ENCODE data around the gene FAF2.
A peak's percentile ranks its signal among the peaks of the same experiment; 100 is the strongest.

Gene FAF2

DNA sequence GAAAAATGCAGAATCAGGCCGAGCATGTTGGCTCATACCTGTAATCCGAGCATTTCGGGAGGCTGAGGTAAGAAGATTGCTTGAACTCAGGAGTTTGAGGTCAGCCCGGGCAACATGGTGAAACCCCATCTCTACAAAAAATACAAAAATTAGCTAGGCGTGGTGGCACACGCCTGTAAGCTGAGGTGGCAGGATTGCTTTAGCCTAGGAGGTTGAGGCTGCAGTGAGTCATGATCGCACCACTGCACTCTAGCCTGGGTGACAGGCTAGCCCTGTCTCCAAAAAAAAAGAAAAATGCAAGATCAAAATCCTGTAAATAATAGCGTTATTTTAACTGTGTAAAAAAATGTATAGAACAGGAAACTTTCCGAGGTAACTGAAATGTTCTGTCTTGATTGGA is 49.7 kb downstream of the FAF2 start:
- H3K4me1 ChIP-seq (ENCODE audit: insufficient read depth, poor library complexity, severe bottlenecking) = peaks cover 26% of the 10 kb centered on the region
- TF ChIP-seq, protein P1, sequence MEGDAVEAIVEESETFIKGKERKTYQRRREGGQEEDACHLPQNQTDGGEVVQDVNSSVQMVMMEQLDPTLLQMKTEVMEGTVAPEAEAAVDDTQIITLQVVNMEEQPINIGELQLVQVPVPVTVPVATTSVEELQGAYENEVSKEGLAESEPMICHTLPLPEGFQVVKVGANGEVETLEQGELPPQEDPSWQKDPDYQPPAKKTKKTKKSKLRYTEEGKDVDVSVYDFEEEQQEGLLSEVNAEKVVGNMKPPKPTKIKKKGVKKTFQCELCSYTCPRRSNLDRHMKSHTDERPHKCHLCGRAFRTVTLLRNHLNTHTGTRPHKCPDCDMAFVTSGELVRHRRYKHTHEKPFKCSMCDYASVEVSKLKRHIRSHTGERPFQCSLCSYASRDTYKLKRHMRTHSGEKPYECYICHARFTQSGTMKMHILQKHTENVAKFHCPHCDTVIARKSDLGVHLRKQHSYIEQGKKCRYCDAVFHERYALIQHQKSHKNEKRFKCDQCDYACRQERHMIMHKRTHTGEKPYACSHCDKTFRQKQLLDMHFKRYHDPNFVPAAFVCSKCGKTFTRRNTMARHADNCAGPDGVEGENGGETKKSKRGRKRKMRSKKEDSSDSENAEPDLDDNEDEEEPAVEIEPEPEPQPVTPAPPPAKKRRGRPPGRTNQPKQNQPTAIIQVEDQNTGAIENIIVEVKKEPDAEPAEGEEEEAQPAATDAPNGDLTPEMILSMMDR (IDR thresholded peaks at IDR 0.05; ENCODE audit: poor library complexity, severe bottlenecking) = no peak
- H3K4me3 ChIP-seq (ENCODE audit: severe bottlenecking) = no peak overlapping the region
- ATAC-seq (ENCODE audit: low read depth) = peak; percentile 96
- H3K27ac ChIP-seq (ENCODE audit: poor library complexity, severe bottlenecking) = peak overlapping the region; percentile 64
- DNase-seq (ENCODE audit: low spot score) = peak; percentile 89
- H3K9me3 ChIP-seq (ENCODE audit: severe bottlenecking) = no peaks in the 10 kb centered on the region
- no peaks in the 10 kb centered on the region for H3K27me3 ChIP-seq (ENCODE audit: insufficient read depth, poor library complexity, severe bottlenecking)
- peaks cover 96% of the 10 kb centered on the region for H3K36me3 ChIP-seq (ENCODE audit: low read depth)

DNA sequence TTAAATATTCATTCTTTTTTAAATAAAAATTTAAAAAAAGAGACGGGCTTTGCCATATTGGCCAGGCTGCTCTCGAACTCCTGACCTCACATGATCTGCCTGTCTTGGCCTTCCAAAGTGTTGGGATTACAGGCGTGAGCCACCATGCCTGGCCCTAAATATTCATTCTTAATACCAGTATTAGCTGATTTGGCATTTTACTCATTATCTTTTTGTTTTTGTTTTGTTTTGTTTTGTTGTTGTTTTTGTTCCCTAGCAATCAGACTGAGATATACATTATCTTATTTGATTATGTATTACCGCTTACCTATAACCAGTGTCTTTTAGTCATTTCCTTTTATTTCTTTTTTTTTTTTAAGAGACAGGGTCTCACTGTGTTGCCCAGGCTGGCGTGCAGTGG is 51.1 kb downstream of the FAF2 start:
- TF ChIP-seq, protein P1 (IDR thresholded peaks at IDR 0.05; ENCODE audit: poor library complexity, severe bottlenecking) = no peak
- Histone ChIP-seq H3K4me3 (ENCODE audit: severe bottlenecking) (no peak overlapping the region), H3K27me3 (ENCODE audit: insufficient read depth, poor library complexity, severe bottlenecking) (no peaks in the 10 kb centered on the region), H3K9me3 (ENCODE audit: severe bottlenecking) (no peaks in the 10 kb centered on the region), H3K4me1 (ENCODE audit: insufficient read depth, poor library complexity, severe bottlenecking) (peaks cover 23% of the 10 kb centered on the region), H3K36me3 (ENCODE audit: low read depth) (peaks cover 96% of the 10 kb centered on the region), H3K27ac (ENCODE audit: poor library complexity, severe bottlenecking) (peak overlapping the region; percentile 64)
- ATAC-seq (ENCODE audit: low read depth) = no peak
- no peak for DNase-seq (ENCODE audit: low spot score)

DNA sequence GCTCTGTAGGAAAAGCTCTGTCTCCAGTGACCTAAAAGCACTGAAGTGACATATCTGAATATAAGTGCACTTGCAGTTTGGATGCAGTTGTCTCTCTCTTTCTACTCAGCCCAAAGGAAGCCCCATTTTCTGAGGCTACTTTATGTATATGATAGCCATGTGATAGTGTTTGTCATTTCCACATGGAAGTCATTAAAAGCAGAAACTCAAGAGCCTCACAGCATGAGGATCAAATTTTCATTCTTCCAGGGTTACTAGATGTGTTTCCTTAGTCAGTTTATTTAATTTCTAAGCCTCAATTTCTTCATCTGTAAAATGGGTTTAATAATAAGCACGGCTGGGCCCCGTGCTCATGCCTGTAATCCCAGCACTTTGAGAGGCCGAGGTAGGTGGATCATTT is 52.3 kb downstream of the FAF2 start:
- Histone ChIP-seq H3K27me3 (ENCODE audit: insufficient read depth, poor library complexity, severe bottlenecking) (no peaks in the 10 kb centered on the region), H3K9me3 (ENCODE audit: severe bottlenecking) (no peaks in the 10 kb centered on the region), H3K4me1 (ENCODE audit: insufficient read depth, poor library complexity, severe bottlenecking) (peaks cover 23% of the 10 kb centered on the region), H3K27ac (ENCODE audit: poor library complexity, severe bottlenecking) (peak overlapping the region; percentile 23), H3K4me3 (ENCODE audit: severe bottlenecking) (no peak overlapping the region), H3K36me3 (ENCODE audit: low read depth) (peaks cover 94% of the 10 kb centered on the region)
- ATAC-seq (ENCODE audit: low read depth) = no peak
- TF ChIP-seq, protein P1 (IDR thresholded peaks at IDR 0.05; ENCODE audit: poor library complexity, severe bottlenecking) = no peak
- DNase-seq (ENCODE audit: low spot score) = no peak

DNA sequence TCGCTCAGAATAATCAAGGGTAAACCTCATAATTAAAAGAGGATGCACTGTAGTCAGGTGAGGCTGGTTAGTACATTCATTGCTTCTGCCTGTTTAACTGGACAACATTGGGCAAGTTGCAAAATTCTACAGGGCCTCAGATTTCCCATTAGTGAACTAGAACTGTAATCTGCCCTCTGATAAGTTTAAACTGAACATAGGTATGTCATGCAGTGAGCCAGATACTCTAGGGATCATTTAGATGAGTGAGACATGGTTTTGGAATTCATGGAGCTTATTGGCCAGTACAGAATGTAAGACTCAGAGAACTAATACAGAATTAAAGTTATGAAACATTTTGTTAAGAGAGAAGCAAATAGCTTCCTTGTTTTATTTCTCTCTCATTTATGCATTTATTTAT is 53.1 kb downstream of the FAF2 start:
- Histone ChIP-seq H3K36me3 (ENCODE audit: low read depth) (peaks cover 93% of the 10 kb centered on the region), H3K4me1 (ENCODE audit: insufficient read depth, poor library complexity, severe bottlenecking) (peaks cover 23% of the 10 kb centered on the region), H3K9me3 (ENCODE audit: severe bottlenecking) (no peaks in the 10 kb centered on the region), H3K27ac (ENCODE audit: poor library complexity, severe bottlenecking) (peak overlapping the region; percentile 23), H3K27me3 (ENCODE audit: insufficient read depth, poor library complexity, severe bottlenecking) (no peaks in the 10 kb centered on the region), H3K4me3 (ENCODE audit: severe bottlenecking) (no peak overlapping the region)
- DNase-seq (ENCODE audit: low spot score) = no peak
- TF ChIP-seq, protein P1 (IDR thresholded peaks at IDR 0.05; ENCODE audit: poor library complexity, severe bottlenecking) = no peak
- ATAC-seq (ENCODE audit: low read depth) = peak; percentile 76

DNA sequence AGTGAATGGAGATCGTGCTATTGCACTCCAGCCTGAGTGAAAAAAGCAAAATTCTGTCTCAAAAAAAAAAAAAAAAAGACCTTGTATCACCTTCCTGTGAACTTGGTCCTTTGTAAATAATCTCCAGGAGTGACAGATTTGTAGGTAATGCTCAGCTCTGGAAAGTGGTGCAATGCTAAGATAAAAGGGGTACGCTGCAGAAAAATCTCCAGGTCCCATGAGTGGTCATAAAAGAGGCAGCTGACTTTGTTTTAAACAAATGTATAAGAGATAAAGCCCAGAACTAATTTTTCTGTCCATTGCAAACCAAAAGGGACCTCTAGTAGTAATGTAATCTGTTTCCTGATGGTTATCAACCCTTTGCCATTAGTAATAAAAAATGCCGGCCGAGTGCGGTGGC is 55.3 kb downstream of the FAF2 start:
- H3K4me3 ChIP-seq (ENCODE audit: severe bottlenecking) = no peak overlapping the region
- H3K36me3 ChIP-seq (ENCODE audit: low read depth) = peaks cover 95% of the 10 kb centered on the region
- no peaks in the 10 kb centered on the region for H3K27me3 ChIP-seq (ENCODE audit: insufficient read depth, poor library complexity, severe bottlenecking)
- DNase-seq (ENCODE audit: low spot score) (no peak), ATAC-seq (ENCODE audit: low read depth) (no peak)
- H3K9me3 ChIP-seq (ENCODE audit: severe bottlenecking) = no peaks in the 10 kb centered on the region
- H3K27ac ChIP-seq (ENCODE audit: poor library complexity, severe bottlenecking) = no peak overlapping the region
- TF ChIP-seq, protein P1 (IDR thresholded peaks at IDR 0.05; ENCODE audit: poor library complexity, severe bottlenecking) = no peak
- peaks cover 7% of the 10 kb centered on the region for H3K4me1 ChIP-seq (ENCODE audit: insufficient read depth, poor library complexity, severe bottlenecking)

All from RWPE2 (cell line).